A673 (cell line): ENCODE measurements around the gene C6orf62.

Experiments
- CTCF ChIP-seq: fragments of 300-800, 200-600 bp; sonication (generic); conservative IDR thresholded peaks from 2 replicates; pipeline ENCODE4 v1.5.1; 2017; ENCODE audit warnings: low read depth, mild to moderate bottlenecking, antibody characterized with exemption, low read length, moderate library complexity, mixed read lengths
- EZH2 ChIP-seq: fragments of 200-600 bp; sonication (generic); IDR thresholded peaks from 2 replicates; pipeline ENCODE4 v1.6.1; 2017; ENCODE audit warnings: borderline replicate concordance, low read depth, mild to moderate bottlenecking, mixed read lengths, antibody characterized with exemption, low read length; ENCODE audit not compliant: poor library complexity, severe bottlenecking

- TF ChIP-seq CTCF (no peak), EZH2 (no peak)
Measured at GRCh38 chr6:24760210-24760609, 41.3 kb upstream of the C6orf62 start.
